Spleen (tissue), 11 donors: ENCODE results near the gene SMG7. TPM values are rescaled to one million over a fixed set of nuclear protein-coding genes. Genes with fewer than 3 reads are reported as not detected.

Experiments
- DNase-seq: peaks from one replicate; pipeline ENCODE4 v3.0.0-alpha.2; 2020
- H3K27ac ChIP-seq, 8 donors: fragments of 200-600 bp; sonication (generic) in 7 of 8; 1 replicate in 4 of 8; 2 replicates in 4 of 8; pipeline versions ENCODE4 v1.5.0 to v1.8.0; 2016 to 2021; ENCODE audit warnings: inconsistent platforms in 4 of 8, mild to moderate bottlenecking in 4 of 8, moderate library complexity in 1 of 8
- H3K27me3 ChIP-seq, 7 donors: fragments of 200-600 bp; sonication (generic) in 6 of 7; replicated peaks in 1 of 7; 1 replicate in 4 of 7; 2 replicates in 3 of 7; pipeline versions ENCODE4 v1.5.0 to v1.8.0; 2016 to 2021; ENCODE audit warnings: inconsistent platforms in 3 of 7, mild to moderate bottlenecking in 1 of 7
- H3K36me3 ChIP-seq, 6 donors: fragments of 200-600 bp; sonication (generic) in 5 of 6; 1 replicate in 4 of 6; 2 replicates in 2 of 6; pipeline versions ENCODE4 v1.5.0 to v1.8.0; 2016 to 2021; ENCODE audit warnings: inconsistent platforms in 2 of 6
- H3K4me1 ChIP-seq, 6 donors: fragments of 200-600 bp; sonication (generic) in 5 of 6; 1 replicate in 3 of 6; 2 replicates in 3 of 6; pipeline versions ENCODE4 v1.5.0 to v1.8.0; 2016 to 2021; ENCODE audit warnings: inconsistent platforms in 3 of 6
- H3K4me3 ChIP-seq, 8 donors: fragments of 200-600 bp; sonication (generic) in 7 of 8; 1 replicate in 4 of 8; 2 replicates in 4 of 8; pipeline versions ENCODE4 v1.5.0 to v1.8.0; 2016 to 2021; ENCODE audit warnings: inconsistent platforms in 4 of 8, mild to moderate bottlenecking in 4 of 8, moderate library complexity in 2 of 8
- H3K9me3 ChIP-seq, 8 donors: fragments of 200-600 bp; sonication (generic) in 7 of 8; 1 replicate in 4 of 8; 2 replicates in 4 of 8; pipeline versions ENCODE4 v1.5.0 to v1.8.0; 2016 to 2021; ENCODE audit warnings: inconsistent platforms in 4 of 8
- CTCF ChIP-seq, 11 experiments: fragments of 200-600 bp in 7 of 11; fragments of 450-650 bp in 4 of 11; sonication (generic) in 4 of 11; IDR thresholded peaks in 8 of 11; conservative IDR thresholded peaks in 3 of 11; 1 replicate in 7 of 11; 2 replicates in 4 of 11; pipeline versions ENCODE4 v1.4.0 to v1.8.0; 2016 to 2021; ENCODE audit warnings: antibody characterized with exemption in 11 of 11, inconsistent platforms in 4 of 11, mild to moderate bottlenecking in 1 of 11
- POLR2A ChIP-seq, 3 donors: fragments of 450-650 bp; IDR thresholded peaks; one replicate each; pipeline ENCODE4 v1.5.1; 2017; ENCODE audit warnings: antibody characterized with exemption in 3 of 3, mild to moderate bottlenecking in 1 of 3
- POLR2AphosphoS5 ChIP-seq, 3 donors: sonication (generic); formaldehyde crosslinking; IDR thresholded peaks; one replicate each; pipeline ENCODE4 v1.5.1; 2017; ENCODE audit warnings: antibody characterized with exemption in 3 of 3
- WGBS, 5 donors: extraction: QIAGEN DNeasy Blood & Tissue Kit in 3 of 5; methylation state at CpG; one replicate each; pipeline versions ENCODE4 v1.1.5 to v1.1.7; 2013 to 2018; 5-methylcytosine and 5-hydroxymethylcytosine counted together
- intact Hi-C: fragments of 100-400 bp; cut with DNase I; formaldehyde crosslinking; loops from one replicate; pipeline ENCODE4 v1.15.0; 2023; ENCODE audit warnings: low total_unique reads
- polyA plus RNA-seq, 3 donors: library from polyadenylated mRNA; stranded (reverse); fragments of 200-250 nt; gene quantifications; one replicate each; pipeline ENCODE4 v1.2.1, GENCODE V29; 2013
- total RNA-seq, 7 donors: library from RNA; depleted of rRNA in 3 of 7; stranded (reverse); fragments of >200 nt in 3 of 7; fragmentation: NEBNext Ultra II Directional in 4 of 7; extraction: Animal tissue kit (Norgen Biotek cat#: 25700) in 4 of 7; gene quantifications; one replicate each; pipeline versions ENCODE4 v1.1.0 to v1.2.1, GENCODE V29; 2016 to 2021
- donor health status: healthy with polysubstance abuse.
- donor health status: DM: no; HTN: no; CAD: no; lungs with moderate emphysema.
- donor health status: DM: no; HTN: no; CAD: no.
- donor health status: Bipolar disorder and iron deficiency.
- donor health status: healthy.
- donor health status: DM: no; HTN: no; CAD: no.
- donor health status: DM: yes; HTN: yes; CAD: no.

The SMG7 gene
- total and polyA plus RNA-seq, 10 donors: 14.1 to 116 (median 53.5) TPM

GRCh38 chr1:183484254-183484653, 12.0 kb downstream of the SMG7 start:
- Histone ChIP-seq H3K4me3 (no peak overlapping the region), H3K4me1 (peaks cover 17 to 98% (median 61%) of the 10 kb centered on the region in 6 donors), H3K36me3 (no peaks in the 10 kb centered on the region), H3K27me3 (no peaks in the 10 kb centered on the region), H3K9me3 (no peaks in the 10 kb centered on the region), H3K27ac (no peak overlapping the region)
- WGBS, 5 donors: 56 to 84% (median 68%) methylated on average over 1 of the region's 1 CpG
- intact Hi-C loops: loop anchor here (10.0 kb wide), 1 partner anchor 51 kb away; no protein-coding TSS in a partner anchor
- DNase-seq: no peak
- TF ChIP-seq POLR2A (IDR thresholded peaks at IDR 0.05) (no peak), POLR2AphosphoS5 (IDR thresholded peaks at IDR 0.05) (no peak), CTCF (IDR thresholded peaks at IDR 0.05 in 8 of 11, conservative IDR thresholded peaks at IDR 0.05 in 3 of 11) (no peak)

GRCh38 chr1:183484851-183485250, 12.6 kb downstream of the SMG7 start:
- H3K36me3 ChIP-seq: no peaks in the 10 kb centered on the region
- H3K27me3 ChIP-seq: no peaks in the 10 kb centered on the region
- intact Hi-C loops: loop anchor here (10.0 kb wide), 1 partner anchor 50 kb away; no protein-coding TSS in a partner anchor
- no peak overlapping the region for H3K4me3 ChIP-seq
- H3K27ac ChIP-seq: no peak overlapping the region
- no peak for TF ChIP-seq POLR2A (IDR thresholded peaks at IDR 0.05)
- TF ChIP-seq POLR2AphosphoS5 (IDR thresholded peaks at IDR 0.05): no peak
- no peak for TF ChIP-seq CTCF (IDR thresholded peaks at IDR 0.05 in 8 of 11, conservative IDR thresholded peaks at IDR 0.05 in 3 of 11)
- 89 to 94% (median 93%) methylated on average over 1 of the region's 1 CpG for WGBS, 5 donors
- H3K9me3 ChIP-seq: no peaks in the 10 kb centered on the region
- no peak for DNase-seq
- H3K4me1 ChIP-seq: peaks cover 17 to 98% (median 55%) of the 10 kb centered on the region in 6 donors

- WGBS, 5 donors: 72 to 87% (median 76%) methylated on average over 2 of the region's 2 CpGs
- peaks cover 0 to 94% (median 36%) of the 10 kb centered on the region in 6 donors for H3K4me1 ChIP-seq
Measured at GRCh38 chr1:183487674-183488442, 15.6 kb downstream of the SMG7 start.

More at GRCh38 chr1:183487674-183488442, 15.6 kb downstream of the SMG7 start:
- intact Hi-C loops: loop anchor here (10.0 kb wide), 1 partner anchor 47 kb away; no protein-coding TSS in a partner anchor
- Histone ChIP-seq H3K27me3 (no peaks in the 10 kb centered on the region), H3K9me3 (no peaks in the 10 kb centered on the region), H3K27ac (no peak overlapping the region), H3K36me3 (no peaks in the 10 kb centered on the region), H3K4me3 (no peak overlapping the region)
- TF ChIP-seq CTCF (IDR thresholded peaks at IDR 0.05 in 8 of 11, conservative IDR thresholded peaks at IDR 0.05 in 3 of 11): no peak
- no peak for DNase-seq
